NCI-H1092 (cell line): Measurements from ENCODE around the gene FZR1.

Experiments
- DNase-seq: peaks from one replicate; lab custom pipeline; 2025; lab: John Stamatoyannopoulos, UW

The FZR1 gene

GRCh38 chr19:3505598-3506383, at the start of gene FZR1:
Gene FZR1, plus strand, starts transcription at chr19:3506311. Its CDS starts 16,679 bp downstream, at chr19:3522990.
- DNase-seq, result peak; percentile 98

- no peak for DNase-seq
Observed at GRCh38 chr19:3456925-3457527, 49.1 kb upstream of the FZR1 start.

GRCh38 chr19:3457528-3458228, 48.4 kb upstream of the FZR1 start:
- DNase-seq, result no peak

GRCh38 chr19:3458229-3459088, 47.7 kb upstream of the FZR1 start:
- DNase-seq, result no peak

GRCh38 chr19:3459089-3459881, 46.8 kb upstream of the FZR1 start:
- DNase-seq, result no peak

- DNase-seq, result no peak
Observed at GRCh38 chr19:3459965-3460582, 46.0 kb upstream of the FZR1 start.

- no peak for DNase-seq
Observed at GRCh38 chr19:3462991-3463713, 43.0 kb upstream of the FZR1 start.

GRCh38 chr19:3463714-3464586, 42.2 kb upstream of the FZR1 start:
- DNase-seq, result no peak

GRCh38 chr19:3464587-3465235, 41.4 kb upstream of the FZR1 start:
- no peak for DNase-seq

GRCh38 chr19:3465552-3465951, 40.6 kb upstream of the FZR1 start:
- no peak for DNase-seq

GRCh38 chr19:3466635-3467034, 39.5 kb upstream of the FZR1 start:
- DNase-seq, result no peak

GRCh38 chr19:3467437-3468198, 38.5 kb upstream of the FZR1 start:
- no peak for DNase-seq

GRCh38 chr19:3468211-3468610, 37.9 kb upstream of the FZR1 start:
- DNase-seq, result no peak

GRCh38 chr19:3469638-3470499, 36.2 kb upstream of the FZR1 start:
- no peak for DNase-seq

- DNase-seq, result no peak
Observed at GRCh38 chr19:3470500-3471128, 35.5 kb upstream of the FZR1 start.

GRCh38 chr19:3471954-3472655, 34.0 kb upstream of the FZR1 start:
- no peak for DNase-seq
